Liver (tissue), 9 donors: ENCODE measurements around the gene HDAC5. TPM values are rescaled to one million over a fixed set of nuclear protein-coding genes. Genes with fewer than 3 reads are reported as not detected.

Experiments used
- DNase-seq: peaks from one replicate; pipeline ENCODE4 v3.0.0-alpha.2; 2017; ENCODE audit warnings: low spot score
- H3K27ac ChIP-seq, 2 donors: one replicate each; pipeline ENCODE4 v1.7.0; 2013; ENCODE audit warnings: inconsistent platforms in 2 of 2, low read length in 2 of 2, control low read depth in 1 of 2, low read depth in 1 of 2, mild to moderate bottlenecking in 1 of 2
- H3K27me3 ChIP-seq, 4 donors: one replicate each; pipeline versions ENCODE4 v1.6.1 to v1.7.0; 2013; ENCODE audit warnings: low read length in 3 of 4, inconsistent platforms in 1 of 4, mild to moderate bottlenecking in 1 of 4, moderate library complexity in 1 of 4; ENCODE audit not compliant: control insufficient read depth in 4 of 4, insufficient read depth in 4 of 4
- H3K36me3 ChIP-seq, 4 donors: one replicate each; pipeline versions ENCODE4 v1.6.1 to v1.7.0; 2013; ENCODE audit warnings: low read length in 3 of 4, mild to moderate bottlenecking in 3 of 4, low read depth in 1 of 4, moderate library complexity in 1 of 4; ENCODE audit not compliant: control insufficient read depth in 4 of 4, insufficient read depth in 3 of 4
- H3K4me1 ChIP-seq, 4 donors: one replicate each; pipeline versions ENCODE4 v1.6.1 to v1.7.0; 2013; ENCODE audit warnings: low read length in 3 of 4, mild to moderate bottlenecking in 3 of 4, moderate library complexity in 1 of 4; ENCODE audit not compliant: control insufficient read depth in 4 of 4, insufficient read depth in 4 of 4
- H3K4me3 ChIP-seq, 3 donors: one replicate each; pipeline versions ENCODE4 v1.6.1 to v1.7.0; 2013; ENCODE audit warnings: low read length in 3 of 3, control low read depth in 1 of 3, low read depth in 1 of 3, mild to moderate bottlenecking in 1 of 3
- H3K9ac ChIP-seq, 2 donors: one replicate each; pipeline ENCODE4 v1.7.0; 2013; ENCODE audit warnings: low read length in 2 of 2, mild to moderate bottlenecking in 2 of 2, moderate library complexity in 2 of 2, control low read depth in 1 of 2, low read depth in 1 of 2
- H3K9me3 ChIP-seq, 4 donors: one replicate each; pipeline versions ENCODE4 v1.6.1 to v1.7.0; 2013; ENCODE audit warnings: low read length in 3 of 4; ENCODE audit not compliant: control insufficient read depth in 4 of 4
- ATF3 ChIP-seq: IDR thresholded peaks from 2 replicates; pipeline ENCODE4 v1.6.1; 2016; ENCODE audit warnings: antibody characterized with exemption
- CTCF ChIP-seq: fragments of 150-350 bp; IDR thresholded peaks from 2 replicates; pipeline ENCODE4 v1.5.1; 2017; ENCODE audit warnings: improper control_type of control experiment, low read depth, low read length; ENCODE audit not compliant: missing input control
- EGR1 ChIP-seq, 2 donors: IDR thresholded peaks; 2 replicates each; pipeline ENCODE4 v1.6.1; 2016 to 2018; ENCODE audit warnings: antibody characterized with exemption in 2 of 2, low read depth in 2 of 2
- FOXA1 ChIP-seq: IDR thresholded peaks from 2 replicates; pipeline ENCODE4 v1.6.1; 2016; ENCODE audit warnings: antibody characterized with exemption
- FOXA2 ChIP-seq: IDR thresholded peaks from 2 replicates; pipeline ENCODE4 v1.6.1; 2016; ENCODE audit warnings: antibody characterized with exemption
- GABPA ChIP-seq, 2 donors: IDR thresholded peaks in 1 of 2; conservative IDR thresholded peaks in 1 of 2; 2 replicates each; pipeline ENCODE4 v1.6.1; 2016; ENCODE audit warnings: antibody characterized with exemption in 2 of 2, mild to moderate bottlenecking in 1 of 2, moderate library complexity in 1 of 2
- HNF4A ChIP-seq, 2 donors: conservative IDR thresholded peaks; 2 replicates each; pipeline ENCODE4 v1.6.1; 2016; ENCODE audit warnings: antibody characterized with exemption in 2 of 2, mild to moderate bottlenecking in 2 of 2
- HNF4G ChIP-seq: IDR thresholded peaks from 2 replicates; pipeline ENCODE4 v1.6.1; 2016; ENCODE audit warnings: antibody characterized with exemption
- JUND ChIP-seq, 2 donors: IDR thresholded peaks; 2 replicates each; pipeline ENCODE4 v1.6.1; 2016; ENCODE audit warnings: antibody characterized with exemption in 2 of 2
- MAX ChIP-seq: IDR thresholded peaks from 2 replicates; pipeline ENCODE4 v1.6.1; 2016; ENCODE audit warnings: antibody characterized with exemption
- NR2F2 ChIP-seq: IDR thresholded peaks from 2 replicates; pipeline ENCODE4 v1.6.1; 2016; ENCODE audit warnings: antibody characterized with exemption
- REST ChIP-seq: IDR thresholded peaks from 2 replicates; pipeline ENCODE4 v1.6.1; 2016; ENCODE audit warnings: antibody characterized with exemption, mild to moderate bottlenecking
- SP1 ChIP-seq: IDR thresholded peaks from 2 replicates; pipeline ENCODE4 v1.6.1; 2018; ENCODE audit warnings: antibody characterized with exemption, mild to moderate bottlenecking
- TAF1 ChIP-seq: conservative IDR thresholded peaks from 2 replicates; pipeline ENCODE4 v1.6.1; 2016; ENCODE audit warnings: antibody characterized with exemption, mild to moderate bottlenecking
- YY1 ChIP-seq: IDR thresholded peaks from 2 replicates; pipeline ENCODE4 v1.6.1; 2016; ENCODE audit warnings: antibody characterized with exemption, mild to moderate bottlenecking
- ZBTB33 ChIP-seq: IDR thresholded peaks from 2 replicates; pipeline ENCODE4 v1.6.1; 2016; ENCODE audit warnings: antibody characterized with exemption
- WGBS: extraction: QIAGEN DNeasy Blood & Tissue Kit; methylation state at CpG from one replicate; pipeline ENCODE4 v1.1.7; 2013; 5-methylcytosine and 5-hydroxymethylcytosine counted together
- polyA plus RNA-seq, 2 donors: library from polyadenylated mRNA; stranded (reverse) in 1 of 2; unstranded in 1 of 2; fragments of 200-250 nt in 1 of 2; fragments of >200 nt in 1 of 2; fragmentation: Nextera tagmentation in 1 of 2; extraction: Ambion mirVana in 1 of 2; gene quantifications; one replicate each; pipeline versions ENCODE4 v1.2.1 to v1.2.3, GENCODE V29; 2013 to 2015
- total RNA-seq, 2 donors: library from RNA; depleted of rRNA; stranded (reverse); fragments of >200 nt; gene quantifications; one replicate each; pipeline ENCODE4 v1.2.3, GENCODE V29; 2014
- donor health status: healthy.
- donor health status: healthy.
- donor health status: healthy.
- donor health status: healthy.
- donor health status: healthy.

Gene HDAC5
- total and polyA plus RNA-seq, 4 donors, result 5.8 to 20.3 (median 14.4) TPM

- no peak for TF ChIP-seq SP1
Measured at GRCh38 chr17:44044071-44044470, 79.4 kb downstream of the HDAC5 start (continued).

GRCh38 chr17:44043272-44043696 lies 80.2 kb downstream of the HDAC5 start:
- no peak for DNase-seq
- H3K4me3 ChIP-seq, result no peak overlapping the region
- 78% methylated on average over 4 of the region's 4 CpGs for WGBS
- peaks cover 0 to 2% (median 1%) of the 10 kb centered on the region in 4 donors for H3K36me3 ChIP-seq
- TF ChIP-seq REST (no peak), TAF1 (no peak), HNF4G (no peak), EGR1 (IDR thresholded peaks at IDR 0.05; ENCODE audit: low read depth in 2 of 2) (no peak), GABPA (IDR thresholded peaks at IDR 0.05 in 1 of 2, conservative IDR thresholded peaks at IDR 0.05 in 1 of 2) (no peak), MAX (no peak), SP1 (no peak), JUND (IDR thresholded peaks at IDR 0.05) (no peak), YY1 (no peak), FOXA2 (no peak), ZBTB33 (no peak), ATF3 (no peak), HNF4A (conservative IDR thresholded peaks at IDR 0.05) (no peak), NR2F2 (no peak), FOXA1 (no peak)
- H3K27me3 ChIP-seq, result no peaks in the 10 kb centered on the region
- peaks cover 0 to 21% (median 10%) of the 10 kb centered on the region in 4 donors for H3K4me1 ChIP-seq
- H3K27ac ChIP-seq, result no peak overlapping the region
- H3K9ac ChIP-seq, result no peak overlapping the region
- no peaks in the 10 kb centered on the region for H3K9me3 ChIP-seq

GRCh38 chr17:44039829-44040635 lies 83.4 kb downstream of the HDAC5 start:
- Histone ChIP-seq H3K36me3 (peaks cover 0 to 16% (median 12%) of the 10 kb centered on the region in 4 donors), H3K9me3 (no peaks in the 10 kb centered on the region), H3K27ac (no peak overlapping the region), H3K9ac (no peak overlapping the region), H3K4me1 (peaks cover 0 to 21% (median 13%) of the 10 kb centered on the region in 4 donors), H3K4me3 (no peak overlapping the region), H3K27me3 (no peaks in the 10 kb centered on the region)
- DNase-seq, result no peak
- WGBS, result 69% methylated on average over 6 of the region's 6 CpGs
- TF ChIP-seq FOXA2 (no peak), SP1 (no peak), EGR1 (IDR thresholded peaks at IDR 0.05; ENCODE audit: low read depth in 2 of 2) (no peak), HNF4A (conservative IDR thresholded peaks at IDR 0.05) (no peak), CTCF (no peak), YY1 (no peak), HNF4G (no peak), ATF3 (no peak), MAX (no peak), GABPA (IDR thresholded peaks at IDR 0.05 in 1 of 2, conservative IDR thresholded peaks at IDR 0.05 in 1 of 2) (no peak)
